Activated CD4-positive, alpha-beta T cell treated with anti-CD3 and anti-CD28 coated beads, Interleukin-2, amount 50 U/mL, for 48 hours (primary cell): ENCODE measurements around the gene EML3.
"Not testable (repeated sequence)": the region's sequence is repeated elsewhere in the genome, so short reads cannot be mapped to it uniquely, and the experiment has no call there.

ENCODE experiments used
- DNase-seq, 2 experiments: peaks; one replicate each; pipeline ENCODE4 v3.0.0-alpha.2; 2020

The EML3 gene

GRCh38 chr11:62621027-62621566 is 8.5 kb upstream of the EML3 start:
- DNase-seq = no peak

- not testable (repeated sequence) for DNase-seq
These were observed 4.4 kb upstream of the EML3 start for GRCh38 chr11:62616957-62617356.

- no peak for DNase-seq
These were observed 2.9 kb upstream of the EML3 start for GRCh38 chr11:62615521-62615920.

GRCh38 chr11:62614275-62614674 is 1.7 kb upstream of the EML3 start:
- DNase-seq = peak; percentile 64 to 68

- no peak for DNase-seq
These were observed 760 bp upstream of the EML3 start for GRCh38 chr11:62613291-62613778.

- peak; percentile 57 to 65 for DNase-seq
These were observed 740 bp downstream of the EML3 start for GRCh38 chr11:62611705-62612365.

GRCh38 chr11:62610814-62611704 is 1.5 kb downstream of the EML3 start:
- DNase-seq = no peak

GRCh38 chr11:62610403-62610802 is 2.2 kb downstream of the EML3 start:
- DNase-seq = no peak

- DNase-seq = no peak
These were observed 3.8 kb downstream of the EML3 start for GRCh38 chr11:62608776-62609175.

- DNase-seq = no peak
These were observed 4.9 kb downstream of the EML3 start for GRCh38 chr11:62607714-62608113.

GRCh38 chr11:62605902-62606301 is 6.7 kb downstream of the EML3 start:
- no peak for DNase-seq

- no peak for DNase-seq
These were observed 7.1 kb downstream of the EML3 start for GRCh38 chr11:62605467-62605866.

- no peak for DNase-seq
These were observed 8.0 kb downstream of the EML3 start for GRCh38 chr11:62604460-62605120.

GRCh38 chr11:62603776-62604299 is 8.7 kb downstream of the EML3 start:
- DNase-seq = no peak

GRCh38 chr11:62603072-62603408 is 9.5 kb downstream of the EML3 start:
- DNase-seq = no peak

- peak in 1 of 2 experiments; percentile 56 for DNase-seq
These were observed 10.2 kb downstream of the EML3 start for GRCh38 chr11:62602141-62603071.

GRCh38 chr11:62601372-62602140 is 11.0 kb downstream of the EML3 start, which contains the start of gene MTA2:
Gene MTA2 (minus strand): TSS chr11:62601865. CDS start chr11:62601450, 415 bp downstream.
- DNase-seq = peak; percentile 100

- peak; percentile 55 to 62 for DNase-seq
These were observed 11.5 kb downstream of the EML3 start for GRCh38 chr11:62601122-62601371.

- no peak for DNase-seq
These were observed 12.0 kb downstream of the EML3 start for GRCh38 chr11:62600367-62601121.

- peak in 1 of 2 experiments; percentile 46 for DNase-seq
These were observed 12.7 kb downstream of the EML3 start for GRCh38 chr11:62599901-62600300.
